ENCODE measurements around the gene STK31. TPM values are rescaled to one million over a fixed set of nuclear protein-coding genes. Genes with fewer than 3 reads are reported as not detected.

Gene STK31
- total and polyA plus RNA-seq, 10 of the 15 experiments (the other 5 are each of a cell fraction or from before 2014, with no cell fraction given), result 0.08 to 0.49 (median 0.17) TPM; not detected in 1

DNA sequence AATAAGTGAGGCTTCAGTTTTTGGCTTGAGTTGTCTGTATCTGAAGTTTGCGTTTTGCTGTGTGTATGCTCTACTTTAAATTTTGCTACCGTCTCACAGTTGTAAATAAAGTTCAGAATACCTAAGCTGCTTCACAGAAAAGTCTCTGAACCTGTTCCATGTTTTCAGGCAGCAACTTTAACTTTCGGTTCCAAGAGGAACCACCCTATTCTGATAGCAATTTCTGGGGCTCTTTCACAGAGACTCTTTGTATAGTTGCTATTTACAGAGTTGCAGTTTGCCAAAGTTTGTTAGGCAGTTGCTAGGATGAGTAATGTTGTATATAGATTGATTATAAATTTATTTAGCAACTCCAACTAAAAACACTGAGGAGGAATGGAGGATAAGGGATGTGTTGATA is 24.3 kb upstream of the STK31 start:
- TF ChIP-seq CREB1 (IDR thresholded peaks at IDR 0.05; ENCODE audit: low read depth), result no peak
- TF ChIP-seq MTA2 (IDR thresholded peaks at IDR 0.05; ENCODE audit: low read depth), result no peak
- no peak for TF ChIP-seq PAX8 (IDR thresholded peaks at IDR 0.05)
- TF ChIP-seq SUPT20H (IDR thresholded peaks at IDR 0.05; ENCODE audit: borderline replicate concordance, control insufficient read depth, low read depth, low read length), result no peak
- no peak for TF ChIP-seq TCF3 (IDR thresholded peaks at IDR 0.05; ENCODE audit: borderline replicate concordance, insufficient read depth, low read depth, low read length)
- TF ChIP-seq HCFC1 (IDR thresholded peaks at IDR 0.05; ENCODE audit: low read length), result no peak
- TF ChIP-seq, protein P1, sequence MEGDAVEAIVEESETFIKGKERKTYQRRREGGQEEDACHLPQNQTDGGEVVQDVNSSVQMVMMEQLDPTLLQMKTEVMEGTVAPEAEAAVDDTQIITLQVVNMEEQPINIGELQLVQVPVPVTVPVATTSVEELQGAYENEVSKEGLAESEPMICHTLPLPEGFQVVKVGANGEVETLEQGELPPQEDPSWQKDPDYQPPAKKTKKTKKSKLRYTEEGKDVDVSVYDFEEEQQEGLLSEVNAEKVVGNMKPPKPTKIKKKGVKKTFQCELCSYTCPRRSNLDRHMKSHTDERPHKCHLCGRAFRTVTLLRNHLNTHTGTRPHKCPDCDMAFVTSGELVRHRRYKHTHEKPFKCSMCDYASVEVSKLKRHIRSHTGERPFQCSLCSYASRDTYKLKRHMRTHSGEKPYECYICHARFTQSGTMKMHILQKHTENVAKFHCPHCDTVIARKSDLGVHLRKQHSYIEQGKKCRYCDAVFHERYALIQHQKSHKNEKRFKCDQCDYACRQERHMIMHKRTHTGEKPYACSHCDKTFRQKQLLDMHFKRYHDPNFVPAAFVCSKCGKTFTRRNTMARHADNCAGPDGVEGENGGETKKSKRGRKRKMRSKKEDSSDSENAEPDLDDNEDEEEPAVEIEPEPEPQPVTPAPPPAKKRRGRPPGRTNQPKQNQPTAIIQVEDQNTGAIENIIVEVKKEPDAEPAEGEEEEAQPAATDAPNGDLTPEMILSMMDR (IDR thresholded peaks at IDR 0.05 in 2 of 3, conservative IDR thresholded peaks at IDR 0.05 in 1 of 3; ENCODE audit: control insufficient read depth in 2 of 3, extremely low read depth in 1 of 3, insufficient read depth in 1 of 3, low read depth in 3 of 3, low read length in 3 of 3), result no peak
- TF ChIP-seq STAT3 (IDR thresholded peaks at IDR 0.05; ENCODE audit: low read depth, low read length), result no peak
- no peak for TF ChIP-seq MYC (IDR thresholded peaks at IDR 0.05; ENCODE audit: insufficient read depth, insufficient read length, insufficient replicate concordance, low read length, severe bottlenecking)
- no peak for TF ChIP-seq NR2C1 (IDR thresholded peaks at IDR 0.05)
- no peak for TF ChIP-seq GABPA (IDR thresholded peaks at IDR 0.05; ENCODE audit: low read depth)
- TF ChIP-seq NFIC (IDR thresholded peaks at IDR 0.05; ENCODE audit: low read depth, low read length), result no peak
- no peak for TF ChIP-seq MYB (IDR thresholded peaks at IDR 0.05; ENCODE audit: borderline replicate concordance, low read depth, low read length)
- TF ChIP-seq SIX5 (IDR thresholded peaks at IDR 0.05; ENCODE audit: low read depth, low read length, severe bottlenecking), result no peak
- 63% methylated on average over 3 of the region's 3 CpGs for WGBS (ENCODE audit: insufficient coverage, insufficient replicate concordance, low lambda C conversion rate, missing lambda C conversion rate)
- ChIA-PET SMC1A (ENCODE audit: uncharacterized antibody, unreplicated experiment) (interaction anchor here (1.2 to 2.9 kb wide), 4 partner anchors 10 to 112 kb away, joined by 3 to 16 read pairs (median 6); no protein-coding TSS in a partner anchor), POLR2A (no interaction called here), RAD21 (ENCODE audit: unreplicated experiment) (interaction anchor here (1.1 to 2.0 kb wide), 2 partner anchors 13 to 115 kb away, joined by 5 to 11 read pairs; no protein-coding TSS in a partner anchor), CTCF (interaction anchor here (1.0 to 11.3 kb wide), 7 partner anchors 10 to 412 kb away, joined by 3 to 123 read pairs (median 6); partner anchors contain the start of gene STK31)
- no peak overlapping the region for H3K27ac ChIP-seq (ENCODE audit: control insufficient read depth, insufficient read depth)
- no peaks in the 10 kb centered on the region; a peak in 2 of 4 replicates for H3K36me3 ChIP-seq (ENCODE audit: control insufficient read depth in 2 of 2, insufficient read depth in 2 of 2, low read length in 1 of 2)
- H3K4me2 ChIP-seq (ENCODE audit: control insufficient read depth, insufficient read depth), result no peak overlapping the region
- H3K4me1 ChIP-seq (ENCODE audit: control insufficient read depth, insufficient read depth, low read length), result no peaks in the 10 kb centered on the region; the same call in 1 of the 2 replicates
- FAIRE-seq (no peak), DNase-seq (ENCODE audit: low read depth, low spot score) (no peak), ATAC-seq (peak; percentile 54)
- H3K9me3 ChIP-seq (replicated peaks; ENCODE audit: control insufficient read depth, insufficient read depth, low read length), result no peaks in the 10 kb centered on the region
- no peaks in the 10 kb centered on the region for H4K20me1 ChIP-seq (ENCODE audit: control insufficient read depth, insufficient read depth)
- no peaks in the 10 kb centered on the region for H3K27me3 ChIP-seq (replicated peaks in 1 of 2; ENCODE audit: control insufficient read depth in 2 of 2, insufficient read depth in 2 of 2, low read length in 1 of 2)
- no peak overlapping the region for H3K9ac ChIP-seq (ENCODE audit: control insufficient read depth, insufficient read depth, low read length)
- intact Hi-C loops (cut with micrococcal nuclease; ENCODE audit: unreplicated experiment), result no loop called here
- no peak overlapping the region for H3K4me3 ChIP-seq
- BruUV-seq (replicated peaks), result no TSS peak
- in situ Hi-C loops (cut with MboI), result no loop called here
- H2AFZ ChIP-seq (ENCODE audit: control insufficient read depth, low read depth, low read length), result no peak overlapping the region
- peaks cover 6% of the 10 kb centered on the region for H3K79me2 ChIP-seq (ENCODE audit: control insufficient read depth, insufficient read depth, low read length)

All from GM12878 (cell line).